ENCODE measurements around the gene THSD4. TPM values are rescaled to one million over a fixed set of nuclear protein-coding genes. Genes with fewer than 3 reads are reported as not detected.
"Not testable (repeated sequence)": the region's sequence is repeated elsewhere in the genome, so short reads cannot be mapped to it uniquely, and the experiment has no call there.

Gene THSD4
- total and polyA plus RNA-seq, 5 donors from 2014 or later = not detected

GRCh38 chr15:71401728-71402127 lies 286.5 kb downstream of the THSD4 start:
- H3K4me3 ChIP-seq (ENCODE audit: low read depth, low read length) = not testable (repeated sequence)

GRCh38 chr15:71409541-71409940 lies 294.3 kb downstream of the THSD4 start:
- no peaks in the 10 kb centered on the region for H3K9me3 Mint-ChIP-seq
- Histone ChIP-seq H3K4me1 (ENCODE audit: control insufficient read depth, insufficient read depth, low read length, poor library complexity, severe bottlenecking) (no peaks in the 10 kb centered on the region), H3K9me3 (ENCODE audit: control insufficient read depth in 2 of 2, low read length in 2 of 2) (no peaks in the 10 kb centered on the region), H3K27ac (ENCODE audit: insufficient read depth, low read length, poor library complexity, severe bottlenecking) (no peak overlapping the region), H3K36me3 (ENCODE audit: control insufficient read depth, insufficient read depth, low read length) (no peaks in the 10 kb centered on the region), H3K4me3 (ENCODE audit: low read depth, low read length) (no peak overlapping the region), H3K27me3 (ENCODE audit: control insufficient read depth, insufficient read depth, low read length) (peaks cover 8% of the 10 kb centered on the region)
- no peaks in the 10 kb centered on the region for H3K36me3 Mint-ChIP-seq
- DNase-seq (no peak), ATAC-seq (ENCODE audit: low read depth in 2 of 2) (no peak)
- H3K4me3 Mint-ChIP-seq = no peak overlapping the region
- no peak overlapping the region for H3K27ac Mint-ChIP-seq
- H3K4me1 Mint-ChIP-seq = no peaks in the 10 kb centered on the region
- peaks cover 24% of the 10 kb centered on the region for H3K27me3 Mint-ChIP-seq

More at GRCh38 chr15:71401728-71402127, 286.5 kb downstream of the THSD4 start:
- not testable (repeated sequence) for H3K36me3 Mint-ChIP-seq; H3K27me3 ChIP-seq (ENCODE audit: control insufficient read depth, insufficient read depth, low read length); DNase-seq; H3K27me3 Mint-ChIP-seq; ATAC-seq (ENCODE audit: low read depth in 2 of 2); H3K36me3 ChIP-seq (ENCODE audit: control insufficient read depth, insufficient read depth, low read length); H3K9me3 ChIP-seq (ENCODE audit: control insufficient read depth in 2 of 2, low read length in 2 of 2); H3K27ac Mint-ChIP-seq; H3K4me3 Mint-ChIP-seq; H3K4me1 Mint-ChIP-seq; H3K4me1 ChIP-seq (ENCODE audit: control insufficient read depth, insufficient read depth, low read length, poor library complexity, severe bottlenecking); H3K27ac ChIP-seq (ENCODE audit: insufficient read depth, low read length, poor library complexity, severe bottlenecking); H3K9me3 Mint-ChIP-seq

- Mint-ChIP-seq H3K27ac (no peak overlapping the region), H3K9me3 (no peaks in the 10 kb centered on the region), H3K36me3 (no peaks in the 10 kb centered on the region), H3K4me1 (no peaks in the 10 kb centered on the region), H3K4me3 (no peak overlapping the region), H3K27me3 (peaks cover 24% of the 10 kb centered on the region)
- Histone ChIP-seq H3K36me3 (ENCODE audit: control insufficient read depth, insufficient read depth, low read length) (no peaks in the 10 kb centered on the region), H3K27ac (ENCODE audit: insufficient read depth, low read length, poor library complexity, severe bottlenecking) (no peak overlapping the region), H3K9me3 (ENCODE audit: control insufficient read depth in 2 of 2, low read length in 2 of 2) (no peaks in the 10 kb centered on the region), H3K4me3 (ENCODE audit: low read depth, low read length) (no peak overlapping the region), H3K27me3 (ENCODE audit: control insufficient read depth, insufficient read depth, low read length) (peaks cover 6% of the 10 kb centered on the region), H3K4me1 (ENCODE audit: control insufficient read depth, insufficient read depth, low read length, poor library complexity, severe bottlenecking) (no peaks in the 10 kb centered on the region)
- DNase-seq (no peak), ATAC-seq (ENCODE audit: low read depth in 2 of 2) (no peak)
These were observed 295.1 kb downstream of the THSD4 start for GRCh38 chr15:71410347-71410746.

GRCh38 chr15:71411538-71412482 lies 296.5 kb downstream of the THSD4 start:
- Histone ChIP-seq H3K27ac (ENCODE audit: insufficient read depth, low read length, poor library complexity, severe bottlenecking) (no peak overlapping the region), H3K4me3 (ENCODE audit: low read depth, low read length) (no peak overlapping the region), H3K9me3 (ENCODE audit: control insufficient read depth in 2 of 2, low read length in 2 of 2) (no peaks in the 10 kb centered on the region), H3K36me3 (ENCODE audit: control insufficient read depth, insufficient read depth, low read length) (no peaks in the 10 kb centered on the region), H3K27me3 (ENCODE audit: control insufficient read depth, insufficient read depth, low read length) (peaks cover 2% of the 10 kb centered on the region), H3K4me1 (ENCODE audit: control insufficient read depth, insufficient read depth, low read length, poor library complexity, severe bottlenecking) (no peaks in the 10 kb centered on the region)
- H3K27me3 Mint-ChIP-seq = peaks cover 25% of the 10 kb centered on the region
- H3K4me1 Mint-ChIP-seq = no peaks in the 10 kb centered on the region
- H3K9me3 Mint-ChIP-seq = no peaks in the 10 kb centered on the region
- H3K4me3 Mint-ChIP-seq = no peak overlapping the region
- ATAC-seq (ENCODE audit: low read depth in 2 of 2) = no peak
- H3K36me3 Mint-ChIP-seq = no peaks in the 10 kb centered on the region
- DNase-seq = no peak
- H3K27ac Mint-ChIP-seq = no peak overlapping the region

- Mint-ChIP-seq H3K36me3 (no peaks in the 10 kb centered on the region), H3K27me3 (peaks cover 20% of the 10 kb centered on the region), H3K4me1 (no peaks in the 10 kb centered on the region), H3K27ac (no peak overlapping the region), H3K9me3 (no peaks in the 10 kb centered on the region), H3K4me3 (no peak overlapping the region)
- Histone ChIP-seq H3K4me1 (ENCODE audit: control insufficient read depth, insufficient read depth, low read length, poor library complexity, severe bottlenecking) (no peaks in the 10 kb centered on the region), H3K36me3 (ENCODE audit: control insufficient read depth, insufficient read depth, low read length) (no peaks in the 10 kb centered on the region), H3K27ac (ENCODE audit: insufficient read depth, low read length, poor library complexity, severe bottlenecking) (no peak overlapping the region), H3K4me3 (ENCODE audit: low read depth, low read length) (no peak overlapping the region), H3K9me3 (ENCODE audit: control insufficient read depth in 2 of 2, low read length in 2 of 2) (no peaks in the 10 kb centered on the region), H3K27me3 (ENCODE audit: control insufficient read depth, insufficient read depth, low read length) (peaks cover 2% of the 10 kb centered on the region)
- ATAC-seq (ENCODE audit: low read depth in 2 of 2) = no peak
- no peak for DNase-seq
These were observed 298.1 kb downstream of the THSD4 start for GRCh38 chr15:71413419-71413818.

GRCh38 chr15:71414853-71415252 lies 299.6 kb downstream of the THSD4 start:
- no peak overlapping the region for H3K4me3 Mint-ChIP-seq
- DNase-seq = no peak
- no peaks in the 10 kb centered on the region for H3K9me3 Mint-ChIP-seq
- no peaks in the 10 kb centered on the region for H3K4me1 ChIP-seq (ENCODE audit: control insufficient read depth, insufficient read depth, low read length, poor library complexity, severe bottlenecking)
- no peaks in the 10 kb centered on the region for H3K4me1 Mint-ChIP-seq
- no peaks in the 10 kb centered on the region for H3K9me3 ChIP-seq (ENCODE audit: control insufficient read depth in 2 of 2, low read length in 2 of 2)
- no peak overlapping the region for H3K27ac Mint-ChIP-seq
- H3K36me3 Mint-ChIP-seq = no peaks in the 10 kb centered on the region
- ATAC-seq (ENCODE audit: low read depth in 2 of 2) = no peak
- H3K36me3 ChIP-seq (ENCODE audit: control insufficient read depth, insufficient read depth, low read length) = no peaks in the 10 kb centered on the region
- H3K27me3 Mint-ChIP-seq = peaks cover 18% of the 10 kb centered on the region
- H3K27me3 ChIP-seq (ENCODE audit: control insufficient read depth, insufficient read depth, low read length) = peaks cover 2% of the 10 kb centered on the region
- H3K4me3 ChIP-seq (ENCODE audit: low read depth, low read length) = no peak overlapping the region
- no peak overlapping the region for H3K27ac ChIP-seq (ENCODE audit: insufficient read depth, low read length, poor library complexity, severe bottlenecking)

GRCh38 chr15:71422530-71423259 lies 307.4 kb downstream of the THSD4 start:
- H3K27ac Mint-ChIP-seq = no peak overlapping the region
- H3K4me1 ChIP-seq (ENCODE audit: control insufficient read depth, insufficient read depth, low read length, poor library complexity, severe bottlenecking) = no peaks in the 10 kb centered on the region
- no peaks in the 10 kb centered on the region for H3K4me1 Mint-ChIP-seq
- peaks cover 4% of the 10 kb centered on the region for H3K27me3 Mint-ChIP-seq
- no peak overlapping the region for H3K27ac ChIP-seq (ENCODE audit: insufficient read depth, low read length, poor library complexity, severe bottlenecking)
- ATAC-seq (ENCODE audit: low read depth in 2 of 2) = no peak
- H3K4me3 Mint-ChIP-seq = no peak overlapping the region
- H3K36me3 Mint-ChIP-seq = no peaks in the 10 kb centered on the region
- H3K27me3 ChIP-seq (ENCODE audit: control insufficient read depth, insufficient read depth, low read length) = peaks cover 2% of the 10 kb centered on the region
- no peak overlapping the region for H3K4me3 ChIP-seq (ENCODE audit: low read depth, low read length)
- peaks cover 0 to 3% (median 0%) of the 10 kb centered on the region in 7 donors for H3K9me3 Mint-ChIP-seq
- H3K9me3 ChIP-seq (ENCODE audit: control insufficient read depth in 2 of 2, low read length in 2 of 2) = no peaks in the 10 kb centered on the region
- DNase-seq = no peak
- no peaks in the 10 kb centered on the region for H3K36me3 ChIP-seq (ENCODE audit: control insufficient read depth, insufficient read depth, low read length)
